ENCODE results near the gene ZNF146.
"Not testable (repeated sequence)": the region's sequence is repeated elsewhere in the genome, so short reads cannot be mapped to it uniquely, and the experiment has no call there.

The ZNF146 gene

GRCh38 chr19:36210497-36210896, 4.4 kb upstream of the ZNF146 start:
- Mint-ChIP-seq H3K4me1 (no peaks in the 10 kb centered on the region), H3K36me3 (no peaks in the 10 kb centered on the region), H3K4me3 (no peak overlapping the region), H3K27ac (no peak overlapping the region), H3K27me3 (no peaks in the 10 kb centered on the region), H3K9me3 (no peaks in the 10 kb centered on the region)
- DNase-seq (ENCODE audit: low spot score in 2 of 2) = no peak
- ATAC-seq (ENCODE audit: low read depth) = no peak

GRCh38 chr19:36212895-36213294, 2.0 kb upstream of the ZNF146 start:
- DNase-seq (ENCODE audit: low spot score in 2 of 2) (no peak), ATAC-seq (ENCODE audit: low read depth) (no peak)
- Mint-ChIP-seq H3K4me1 (peaks cover 7% of the 10 kb centered on the region), H3K9me3 (no peaks in the 10 kb centered on the region), H3K27ac (no peak overlapping the region), H3K27me3 (no peaks in the 10 kb centered on the region), H3K36me3 (peaks cover 2% of the 10 kb centered on the region), H3K4me3 (peak overlapping the region; percentile 33)

- ATAC-seq (ENCODE audit: low read depth) (peak; percentile 7), DNase-seq (ENCODE audit: low spot score in 2 of 2) (no peak)
- Mint-ChIP-seq H3K27ac (no peak overlapping the region), H3K36me3 (peaks cover 9% of the 10 kb centered on the region), H3K27me3 (no peaks in the 10 kb centered on the region), H3K4me3 (no peak overlapping the region), H3K9me3 (no peaks in the 10 kb centered on the region), H3K4me1 (peaks cover 14% of the 10 kb centered on the region)
These were observed 594 bp downstream of the ZNF146 start for GRCh38 chr19:36215276-36216123.

GRCh38 chr19:36221474-36221873, 6.6 kb downstream of the ZNF146 start:
- Mint-ChIP-seq H3K27me3 (no peaks in the 10 kb centered on the region), H3K36me3 (peaks cover 32% of the 10 kb centered on the region), H3K27ac (peak overlapping the region; percentile 35), H3K9me3 (no peaks in the 10 kb centered on the region), H3K4me1 (peaks cover 30% of the 10 kb centered on the region), H3K4me3 (no peak overlapping the region)
- DNase-seq (ENCODE audit: low spot score in 2 of 2) = no peak
- ATAC-seq (ENCODE audit: low read depth) = no peak

GRCh38 chr19:36222503-36222902, 7.6 kb downstream of the ZNF146 start:
- H3K36me3 Mint-ChIP-seq = peaks cover 31% of the 10 kb centered on the region

GRCh38 chr19:36225219-36225892, 10.4 kb downstream of the ZNF146 start:
- no peak overlapping the region for H3K4me3 Mint-ChIP-seq
- DNase-seq (ENCODE audit: low spot score in 2 of 2) = no peak
- peaks cover 42% of the 10 kb centered on the region for H3K36me3 Mint-ChIP-seq
- H3K27me3 Mint-ChIP-seq = no peaks in the 10 kb centered on the region
- peaks cover 3% of the 10 kb centered on the region for H3K9me3 Mint-ChIP-seq
- peaks cover 20% of the 10 kb centered on the region for H3K4me1 Mint-ChIP-seq
- ATAC-seq (ENCODE audit: low read depth) = no peak
- H3K27ac Mint-ChIP-seq = no peak overlapping the region

More at GRCh38 chr19:36222503-36222902, 7.6 kb downstream of the ZNF146 start:
- Mint-ChIP-seq H3K9me3 (no peaks in the 10 kb centered on the region), H3K27ac (no peak overlapping the region), H3K27me3 (no peaks in the 10 kb centered on the region), H3K4me1 (peaks cover 24% of the 10 kb centered on the region), H3K4me3 (no peak overlapping the region)
- DNase-seq (ENCODE audit: low spot score in 2 of 2) (no peak), ATAC-seq (ENCODE audit: low read depth) (no peak)

- Mint-ChIP-seq H3K9me3 (peaks cover 17% of the 10 kb centered on the region), H3K36me3 (peaks cover 74% of the 10 kb centered on the region)
- ATAC-seq (ENCODE audit: low read depth); H3K27me3 Mint-ChIP-seq; H3K27ac Mint-ChIP-seq; DNase-seq (ENCODE audit: low spot score in 2 of 2); H3K4me3 Mint-ChIP-seq; H3K4me1 Mint-ChIP-seq: not testable (repeated sequence)
These were observed 18.7 kb downstream of the ZNF146 start for GRCh38 chr19:36233626-36234025.

- no peak overlapping the region for H3K27ac Mint-ChIP-seq
- no peaks in the 10 kb centered on the region for H3K27me3 Mint-ChIP-seq
- ATAC-seq (ENCODE audit: low read depth) (no peak), DNase-seq (ENCODE audit: low spot score in 2 of 2) (no peak)
- peaks cover 18% of the 10 kb centered on the region for H3K9me3 Mint-ChIP-seq
- peaks cover 67% of the 10 kb centered on the region for H3K36me3 Mint-ChIP-seq
- no peaks in the 10 kb centered on the region for H3K4me1 Mint-ChIP-seq
- no peak overlapping the region for H3K4me3 Mint-ChIP-seq
These were observed 21.5 kb downstream of the ZNF146 start for GRCh38 chr19:36236304-36236945.

GRCh38 chr19:36236946-36237310, 22.0 kb downstream of the ZNF146 start:
- Mint-ChIP-seq H3K27ac (no peak overlapping the region), H3K9me3 (peaks cover 18% of the 10 kb centered on the region), H3K4me3 (no peak overlapping the region), H3K4me1 (no peaks in the 10 kb centered on the region), H3K27me3 (no peaks in the 10 kb centered on the region), H3K36me3 (peaks cover 65% of the 10 kb centered on the region)
- DNase-seq (ENCODE audit: low spot score in 2 of 2) = no peak
- ATAC-seq (ENCODE audit: low read depth) = no peak

GRCh38 chr19:36244066-36244465, 29.2 kb downstream of the ZNF146 start:
- ATAC-seq (ENCODE audit: low read depth) = no peak
- no peak for DNase-seq (ENCODE audit: low spot score in 2 of 2)
- Mint-ChIP-seq H3K9me3 (peaks cover 13% of the 10 kb centered on the region), H3K4me1 (peaks cover 7% of the 10 kb centered on the region), H3K4me3 (no peak overlapping the region), H3K27ac (no peak overlapping the region), H3K27me3 (peaks cover 6% of the 10 kb centered on the region), H3K36me3 (peaks cover 14% of the 10 kb centered on the region)

GRCh38 chr19:36245210-36246005, 30.5 kb downstream of the ZNF146 start:
- H3K4me3 Mint-ChIP-seq = no peak overlapping the region
- peaks cover 6% of the 10 kb centered on the region for H3K27me3 Mint-ChIP-seq
- no peak for DNase-seq (ENCODE audit: low spot score in 2 of 2)
- H3K36me3 Mint-ChIP-seq = peaks cover 6% of the 10 kb centered on the region
- no peak for ATAC-seq (ENCODE audit: low read depth)
- H3K27ac Mint-ChIP-seq = no peak overlapping the region
- peaks cover 7% of the 10 kb centered on the region for H3K4me1 Mint-ChIP-seq
- H3K9me3 Mint-ChIP-seq = peaks cover 10% of the 10 kb centered on the region

GRCh38 chr19:36246006-36246481, 31.1 kb downstream of the ZNF146 start:
- Mint-ChIP-seq H3K4me1 (peaks cover 7% of the 10 kb centered on the region), H3K27ac (no peak overlapping the region), H3K9me3 (peaks cover 10% of the 10 kb centered on the region), H3K4me3 (peak overlapping the region; percentile 62), H3K27me3 (peaks cover 6% of the 10 kb centered on the region), H3K36me3 (peaks cover 6% of the 10 kb centered on the region)
- ATAC-seq (ENCODE audit: low read depth) (no peak), DNase-seq (ENCODE audit: low spot score in 2 of 2) (no peak)

- H3K4me3 Mint-ChIP-seq = no peak overlapping the region
These were observed 37.1 kb downstream of the ZNF146 start for GRCh38 chr19:36252047-36252446.

More at GRCh38 chr19:36252047-36252446, 37.1 kb downstream of the ZNF146 start:
- no peaks in the 10 kb centered on the region for H3K27me3 Mint-ChIP-seq
- H3K4me1 Mint-ChIP-seq = no peaks in the 10 kb centered on the region
- H3K36me3 Mint-ChIP-seq = peaks cover 7% of the 10 kb centered on the region
- H3K27ac Mint-ChIP-seq = no peak overlapping the region
- H3K9me3 Mint-ChIP-seq = peaks cover 5% of the 10 kb centered on the region
- DNase-seq (ENCODE audit: low spot score in 2 of 2) = no peak
- ATAC-seq (ENCODE audit: low read depth) = no peak

Measured in memory B cell (primary cell).